Endothelial cell of umbilical vein (primary cell): ENCODE results near the gene SYNDIG1. TPM values are rescaled to one million over a fixed set of nuclear protein-coding genes. Genes with fewer than 3 reads are reported as not detected.

Experiments used
- BruUV-seq: library from RNA; stranded (reverse); fragments of 400-500 nt; replicated peaks from 2 replicates; lab custom pipeline; 2021; lab: Mats Ljungman, UMichigan
- CTCF ChIA-PET: fragments of 300-600, 350-600 bp; sonication (Branson Sonifier 250); formaldehyde crosslinking; loops from one replicate; lab custom pipeline; 2021; ENCODE audit warnings: antibody characterized with exemption, inconsistent platforms; lab: Charles Lee
- POLR2A ChIA-PET: fragments of 300-600, 350-600 bp; sonication (Branson Sonifier 250); formaldehyde crosslinking; loops from one replicate; lab custom pipeline; 2021; ENCODE audit warnings: antibody characterized with exemption, inconsistent platforms; lab: Charles Lee
- DNase-seq: peaks from one replicate; pipeline ENCODE4 v3.0.0-alpha.2; 2011; ENCODE audit warnings: low read depth, low spot score
- FAIRE-seq: peaks from 2 replicates; lab custom pipeline; 2011; peaks lifted over from hg19 to GRCh38; lab: Jason Lieb, UNC
- H2AFZ ChIP-seq: 2 replicates; pipeline ENCODE4 v1.6.0; 2012; ENCODE audit warnings: low read depth, low read length, control low read depth, inconsistent platforms
- H3K27ac ChIP-seq: 2 replicates; pipeline ENCODE4 v1.5.1; 2011; ENCODE audit warnings: low read depth, mild to moderate bottlenecking, control low read depth, low read length, moderate library complexity; ENCODE audit not compliant: insufficient read depth
- H3K27me3 ChIP-seq, 2 experiments: 2 replicates each; pipeline versions ENCODE4 v1.6.0 to v1.6.1; 2011; ENCODE audit warnings: low read length in 2 of 2, mixed read lengths in 1 of 2; ENCODE audit not compliant: control insufficient read depth in 2 of 2, insufficient read depth in 2 of 2
- H3K36me3 ChIP-seq, 2 experiments: 2 replicates in 1 of 2; 3 replicates in 1 of 2; pipeline ENCODE4 v1.5.1; 2011; ENCODE audit warnings: low read length in 2 of 2, mild to moderate bottlenecking in 1 of 2, moderate library complexity in 1 of 2; ENCODE audit not compliant: control insufficient read depth in 2 of 2, insufficient read depth in 2 of 2; ENCODE audit errors: extremely low read depth in 1 of 2
- H3K4me1 ChIP-seq: 3 replicates; pipeline ENCODE4 v1.5.1; 2011; ENCODE audit warnings: mild to moderate bottlenecking, low read length; ENCODE audit not compliant: control insufficient read depth, insufficient read depth; ENCODE audit errors: extremely low read depth
- H3K4me2 ChIP-seq: 2 replicates; pipeline ENCODE4 v1.6.1; 2011; ENCODE audit warnings: low read length, control low read depth, mixed read lengths; ENCODE audit not compliant: insufficient read depth
- H3K4me3 ChIP-seq, 3 experiments: fragments of 200-600 bp in 1 of 3; sonication (generic), shearing (Covaris generic) in 1 of 3; replicated peaks in 1 of 3; 2 replicates each; pipeline ENCODE4 v1.5.1; 2011 to 2016; ENCODE audit warnings: control low read depth in 3 of 3, low read length in 3 of 3, mild to moderate bottlenecking in 2 of 3, inconsistent platforms in 1 of 3, low read depth in 1 of 3, moderate library complexity in 1 of 3; ENCODE audit not compliant: insufficient read depth in 1 of 3
- H3K79me2 ChIP-seq: 2 replicates; pipeline ENCODE4 v1.6.0; 2012; ENCODE audit warnings: low read length, inconsistent platforms; ENCODE audit not compliant: control insufficient read depth, insufficient read depth
- H3K9ac ChIP-seq: replicated peaks from 2 replicates; pipeline ENCODE3; 2011; ENCODE audit warnings: low read length, control low read depth; ENCODE audit not compliant: insufficient read depth; ENCODE audit errors: extremely low read depth
- H3K9me1 ChIP-seq: replicated peaks from 3 replicates; pipeline ENCODE4 v1.6.0; 2011; ENCODE audit warnings: mild to moderate bottlenecking, low read length; ENCODE audit not compliant: control insufficient read depth, insufficient read depth; ENCODE audit errors: extremely low read depth
- H3K9me3 ChIP-seq: replicated peaks from 2 replicates; pipeline ENCODE4 v1.5.1; 2012; ENCODE audit warnings: low read length, inconsistent platforms; ENCODE audit not compliant: control insufficient read depth, insufficient read depth
- H4K20me1 ChIP-seq: replicated peaks from 2 replicates; pipeline ENCODE3; 2011; ENCODE audit warnings: mild to moderate bottlenecking, low read length; ENCODE audit not compliant: control insufficient read depth, insufficient read depth; ENCODE audit errors: extremely low read depth
- CTCF ChIP-seq, 2 donors: IDR thresholded peaks; 1 replicate in 1 of 2; 2 replicates in 1 of 2; pipeline ENCODE4 v1.5.1; 2011; ENCODE audit warnings: low read length in 2 of 2, mild to moderate bottlenecking in 2 of 2, moderate library complexity in 2 of 2, control low read depth in 1 of 2, inconsistent platforms in 1 of 2, low read depth in 1 of 2; ENCODE audit not compliant: insufficient read depth in 1 of 2; ENCODE audit errors: extremely low read depth in 1 of 2
- EZH2 ChIP-seq: IDR thresholded peaks from 2 replicates; pipeline ENCODE4 v1.6.1; 2012; ENCODE audit warnings: borderline replicate concordance, low read depth, mild to moderate bottlenecking, moderate library complexity, low read length, inconsistent platforms; ENCODE audit not compliant: severe bottlenecking
- FOS ChIP-seq: IDR thresholded peaks from 2 replicates; pipeline ENCODE4 v1.6.1; 2011; ENCODE audit warnings: mild to moderate bottlenecking, low read length, moderate library complexity, borderline replicate concordance; ENCODE audit not compliant: insufficient read depth
- GATA2 ChIP-seq: IDR thresholded peaks from 2 replicates; pipeline ENCODE4 v1.7.0; 2011; ENCODE audit warnings: low read depth, mild to moderate bottlenecking, moderate library complexity, mixed read lengths, low read length; ENCODE audit not compliant: insufficient read length, insufficient read depth
- JUN ChIP-seq: IDR thresholded peaks from 2 replicates; pipeline ENCODE4 v1.6.1; 2011; ENCODE audit warnings: borderline replicate concordance, low read depth; ENCODE audit not compliant: insufficient read length, insufficient read depth
- MAX ChIP-seq: IDR thresholded peaks from 2 replicates; pipeline ENCODE4 v1.6.1; 2011; ENCODE audit not compliant: insufficient read depth, insufficient read length
- MYC ChIP-seq: IDR thresholded peaks from one replicate; pipeline ENCODE4 v1.6.1; 2011; ENCODE audit warnings: mild to moderate bottlenecking, low read depth, low read length
- POLR2A ChIP-seq: IDR thresholded peaks from 2 replicates; pipeline ENCODE4 v1.6.1; 2012; ENCODE audit warnings: low read depth, mild to moderate bottlenecking, control low read depth, low read length
- POLR2AphosphoS5 ChIP-seq: IDR thresholded peaks from 2 replicates; pipeline ENCODE4 v1.6.1; 2012; ENCODE audit warnings: low read depth, mild to moderate bottlenecking, control low read depth, low read length, moderate library complexity; ENCODE audit not compliant: insufficient read depth
- dilution Hi-C: fragments of 300-500 bp; cut with MboI; formaldehyde crosslinking; loops from one replicate; pipeline ENCODE4 v1.15.0; 2019; ENCODE audit warnings: low sequenced_read_pairs; ENCODE audit not compliant: extremely low pct_ligation_motif_present
- intact Hi-C: fragments of 100-400 bp; cut with micrococcal nuclease; formaldehyde crosslinking; loops from one replicate; pipeline ENCODE4 v1.10.0; 2022
- polyA plus RNA-seq, 4 experiments: library from polyadenylated mRNA; depleted of rRNA in 3 of 4; stranded (reverse) in 3 of 4; unstranded in 1 of 4; fragments of >200 nt; gene quantifications; 2 replicates each; pipeline versions ENCODE4 v1.2.1 to v1.2.3, GENCODE V29; 2011 to 2012; ENCODE audit warnings: missing spikeins in 1 of 4
- total RNA-seq: library from RNA; stranded (reverse); gene quantifications from 2 replicates; pipeline ENCODE4 v1.2.3, GENCODE V29; 2021

The SYNDIG1 gene
- total and polyA plus RNA-seq, 2 donors (not counting 3 experiments of a cell fraction or from before 2014, with no cell fraction given), result not detected

DNA sequence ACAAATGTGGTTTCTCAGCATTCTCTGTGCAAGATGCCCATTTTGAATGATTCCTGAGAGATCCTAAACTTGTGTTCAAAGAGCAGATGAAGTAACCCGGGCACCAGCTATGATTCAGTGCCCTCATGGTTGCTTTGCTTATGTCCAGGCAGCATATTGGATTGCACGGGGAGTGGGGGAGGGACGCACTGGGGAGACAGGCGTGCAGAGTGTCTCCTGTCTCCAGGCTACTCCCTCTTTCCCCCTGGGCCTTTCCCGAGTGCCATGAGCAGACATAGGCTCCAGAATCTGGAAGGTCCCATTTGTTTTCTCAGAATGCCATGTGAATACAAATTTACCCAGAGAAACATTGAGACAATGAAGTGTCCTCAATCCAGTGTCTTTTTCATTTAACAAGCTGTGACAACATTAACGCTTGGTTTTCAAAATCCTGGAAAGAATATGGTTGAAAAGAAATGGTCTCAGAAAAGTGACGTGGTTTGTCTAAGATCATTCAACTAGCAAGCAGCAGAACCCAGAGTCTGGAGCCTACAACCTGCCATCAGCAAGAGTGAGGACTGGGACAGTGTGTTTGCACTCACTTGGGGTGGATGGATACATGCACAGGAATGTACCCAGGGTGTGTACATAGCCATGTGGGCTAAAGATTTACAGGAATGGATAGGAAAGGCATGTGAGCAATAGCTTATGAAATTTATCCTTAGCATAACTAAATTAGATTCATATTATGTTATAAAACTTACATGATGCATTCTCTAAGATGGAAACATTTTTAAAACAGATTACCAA lies 4.2 kb downstream of the SYNDIG1 start:
- Histone ChIP-seq H3K27me3 (peaks cover 13 to 22% of the 10 kb centered on the region in 2 experiments), H3K9me3 (no peaks in the 10 kb centered on the region), H3K9ac (no peak overlapping the region), H3K79me2 (no peaks in the 10 kb centered on the region), H3K9me1 (no peaks in the 10 kb centered on the region), H3K36me3 (no peaks in the 10 kb centered on the region), H3K27ac (no peak overlapping the region), H3K4me3 (no peak overlapping the region), H3K4me2 (no peak overlapping the region), H3K4me1 (no peaks in the 10 kb centered on the region), H2AFZ (no peak overlapping the region), H4K20me1 (no peaks in the 10 kb centered on the region)
- dilution Hi-C loops (no loop called here), intact Hi-C loops (no loop called here)
- POLR2A ChIA-PET, result no interaction called here
- no peak for FAIRE-seq
- CTCF ChIA-PET, result no interaction called here
- no peak for DNase-seq
- TF ChIP-seq MYC (no peak), POLR2AphosphoS5 (no peak), CTCF (IDR thresholded peaks at IDR 0.05; ENCODE audit: extremely low read depth in 1 of 2, insufficient read depth in 1 of 2, low read depth in 1 of 2, low read length in 2 of 2) (no peak), JUN (no peak), MAX (no peak), POLR2A (no peak), EZH2 (no peak), GATA2 (no peak), FOS (no peak)
- BruUV-seq, result no TSS peak
